DOHH2 (cell line): Measurements from ENCODE around the gene FFAR1.

ENCODE experiments used
- CTCF ChIP-seq: fragments of 200-600 bp; sonication (generic); IDR thresholded peaks from one replicate; pipeline ENCODE4 v1.5.1; 2014; ENCODE audit warnings: antibody characterized with exemption, mild to moderate bottlenecking, low read depth, low read length; ENCODE audit not compliant: poor library complexity, severe bottlenecking
- EZH2phosphoT487 ChIP-seq: fragments of 200-600 bp; sonication (generic); IDR thresholded peaks from 2 replicates; pipeline ENCODE4 v1.6.1; 2017; ENCODE audit warnings: borderline replicate concordance, mild to moderate bottlenecking, antibody characterized with exemption, low read length, moderate library complexity, mixed read lengths

GRCh38 chr19:35305181-35305580 is 42.5 kb upstream of the FFAR1 start:
- TF ChIP-seq CTCF (no peak), EZH2phosphoT487 (no peak)
